Progenitor cell of endocrine pancreas (in vitro differentiated cells): ENCODE data around the gene COG7. TPM values are rescaled to one million over a fixed set of nuclear protein-coding genes. Genes with fewer than 3 reads are reported as not detected.

Experiments
- DNase-seq: peaks from one replicate; pipeline ENCODE4 v3.0.0; 2021; ENCODE audit warnings: low spot score; ENCODE audit not compliant: unreplicated experiment
- H3K27ac Mint-ChIP-seq: 2 replicates; pipeline ENCODE4 v1.8.0; 2021; ENCODE audit warnings: mild to moderate bottlenecking, moderate library complexity, mixed read lengths
- H3K27me3 Mint-ChIP-seq: 2 replicates; pipeline ENCODE4 v1.8.0; 2021; ENCODE audit warnings: mixed read lengths
- H3K36me3 Mint-ChIP-seq: 2 replicates; pipeline ENCODE4 v1.8.0; 2022; ENCODE audit warnings: mixed read lengths; ENCODE audit not compliant: insufficient read depth
- H3K4me1 Mint-ChIP-seq: 2 replicates; pipeline ENCODE4 v1.8.0; 2021; ENCODE audit warnings: low read depth, mixed read lengths
- H3K4me3 Mint-ChIP-seq: 2 replicates; pipeline ENCODE4 v1.8.0; 2021; ENCODE audit warnings: low read depth, mild to moderate bottlenecking, moderate library complexity, mixed read lengths
- H3K9me3 Mint-ChIP-seq: 2 replicates; pipeline ENCODE4 v1.8.0; 2021; ENCODE audit warnings: low read depth, mixed read lengths
- CTCF ChIP-seq: fragments of 200-600 bp; sonication (generic); IDR thresholded peaks from one replicate; pipeline ENCODE4 v1.5.0; 2021; ENCODE audit warnings: antibody characterized with exemption, mild to moderate bottlenecking; ENCODE audit not compliant: unreplicated experiment
- total RNA-seq: library from RNA; stranded (reverse); gene quantifications from 2 replicates; pipeline ENCODE4 v1.2.1, GENCODE V29; 2021

COG7 gene
- total RNA-seq, 1 donor from 2014 or later: 28.3 TPM

- peaks cover 15% of the 10 kb centered on the region for H3K27me3 Mint-ChIP-seq
- no peak for TF ChIP-seq CTCF
- no peaks in the 10 kb centered on the region for H3K9me3 Mint-ChIP-seq
- DNase-seq: no peak
- H3K27ac Mint-ChIP-seq: peak overlapping the region; percentile 73
- H3K36me3 Mint-ChIP-seq: no peaks in the 10 kb centered on the region
- H3K4me1 Mint-ChIP-seq: no peaks in the 10 kb centered on the region
- H3K4me3 Mint-ChIP-seq: no peak overlapping the region
Observed at GRCh38 chr16:23378256-23378655, 74.7 kb downstream of the COG7 start.

- Mint-ChIP-seq H3K4me1 (no peaks in the 10 kb centered on the region), H3K27ac (no peak overlapping the region), H3K27me3 (peaks cover 15% of the 10 kb centered on the region), H3K36me3 (no peaks in the 10 kb centered on the region), H3K9me3 (no peaks in the 10 kb centered on the region), H3K4me3 (no peak overlapping the region)
- TF ChIP-seq CTCF: no peak
- DNase-seq: no peak
Observed at GRCh38 chr16:23377071-23377931, 75.7 kb downstream of the COG7 start.

GRCh38 chr16:23375643-23376042 is 77.3 kb downstream of the COG7 start:
- TF ChIP-seq CTCF: no peak
- Mint-ChIP-seq H3K9me3 (no peaks in the 10 kb centered on the region), H3K27me3 (peaks cover 16% of the 10 kb centered on the region), H3K4me1 (no peaks in the 10 kb centered on the region), H3K4me3 (no peak overlapping the region), H3K36me3 (no peaks in the 10 kb centered on the region), H3K27ac (no peak overlapping the region)
- no peak for DNase-seq

GRCh38 chr16:23374721-23375510 is 78.1 kb downstream of the COG7 start:
- Mint-ChIP-seq H3K27ac (no peak overlapping the region), H3K36me3 (no peaks in the 10 kb centered on the region), H3K9me3 (no peaks in the 10 kb centered on the region), H3K27me3 (peaks cover 21% of the 10 kb centered on the region), H3K4me3 (no peak overlapping the region), H3K4me1 (no peaks in the 10 kb centered on the region)
- no peak for DNase-seq
- no peak for TF ChIP-seq CTCF

- no peak for TF ChIP-seq CTCF
- no peaks in the 10 kb centered on the region for H3K36me3 Mint-ChIP-seq
Observed at GRCh38 chr16:23373436-23374219, 79.4 kb downstream of the COG7 start.

More at GRCh38 chr16:23373436-23374219, 79.4 kb downstream of the COG7 start:
- H3K9me3 Mint-ChIP-seq: no peaks in the 10 kb centered on the region
- H3K4me1 Mint-ChIP-seq: no peaks in the 10 kb centered on the region
- no peak overlapping the region for H3K27ac Mint-ChIP-seq
- no peak overlapping the region for H3K4me3 Mint-ChIP-seq
- DNase-seq: no peak
- peaks cover 18% of the 10 kb centered on the region for H3K27me3 Mint-ChIP-seq
